ENCODE data around the gene RIMBP2.

The RIMBP2 gene

DNA sequence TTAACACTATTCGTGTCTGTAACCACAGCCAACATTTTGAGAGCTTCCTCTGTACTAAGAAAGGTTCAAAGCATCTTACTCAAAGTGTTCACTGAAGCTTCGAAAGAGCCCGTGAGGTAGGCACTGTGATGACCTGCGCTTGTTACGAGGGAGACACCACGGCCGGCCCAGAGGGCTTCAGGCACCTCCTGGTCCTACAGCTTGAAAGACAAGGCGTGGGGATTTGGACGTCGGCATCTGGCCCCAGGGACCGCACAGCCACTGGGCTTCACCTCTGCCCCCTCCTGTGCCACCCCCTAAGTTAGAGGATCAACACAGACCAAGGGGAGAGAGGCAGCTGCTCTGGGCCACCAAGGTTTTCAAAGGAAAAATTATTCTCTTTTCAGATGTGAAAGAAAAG, 75.6 kb downstream of the RIMBP2 start:
- no peak for DNase-seq (ENCODE audit: low read depth)
- TF ChIP-seq, protein P1, sequence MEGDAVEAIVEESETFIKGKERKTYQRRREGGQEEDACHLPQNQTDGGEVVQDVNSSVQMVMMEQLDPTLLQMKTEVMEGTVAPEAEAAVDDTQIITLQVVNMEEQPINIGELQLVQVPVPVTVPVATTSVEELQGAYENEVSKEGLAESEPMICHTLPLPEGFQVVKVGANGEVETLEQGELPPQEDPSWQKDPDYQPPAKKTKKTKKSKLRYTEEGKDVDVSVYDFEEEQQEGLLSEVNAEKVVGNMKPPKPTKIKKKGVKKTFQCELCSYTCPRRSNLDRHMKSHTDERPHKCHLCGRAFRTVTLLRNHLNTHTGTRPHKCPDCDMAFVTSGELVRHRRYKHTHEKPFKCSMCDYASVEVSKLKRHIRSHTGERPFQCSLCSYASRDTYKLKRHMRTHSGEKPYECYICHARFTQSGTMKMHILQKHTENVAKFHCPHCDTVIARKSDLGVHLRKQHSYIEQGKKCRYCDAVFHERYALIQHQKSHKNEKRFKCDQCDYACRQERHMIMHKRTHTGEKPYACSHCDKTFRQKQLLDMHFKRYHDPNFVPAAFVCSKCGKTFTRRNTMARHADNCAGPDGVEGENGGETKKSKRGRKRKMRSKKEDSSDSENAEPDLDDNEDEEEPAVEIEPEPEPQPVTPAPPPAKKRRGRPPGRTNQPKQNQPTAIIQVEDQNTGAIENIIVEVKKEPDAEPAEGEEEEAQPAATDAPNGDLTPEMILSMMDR (IDR thresholded peaks at IDR 0.05; ENCODE audit: low read depth, low read length, missing control alignments), result no peak
- in situ Hi-C loops (cut with HindIII; ENCODE audit: low sequenced_read_pairs), result no loop called here
- no peak overlapping the region for H3K4me3 ChIP-seq (ENCODE audit: low read depth, low read length)

GRCh38 chr12:130639476-130640424, 76.3 kb downstream of the RIMBP2 start:
- in situ Hi-C loops (cut with HindIII; ENCODE audit: low sequenced_read_pairs), result no loop called here
- TF ChIP-seq, protein P1 (IDR thresholded peaks at IDR 0.05; ENCODE audit: low read depth, low read length, missing control alignments), result no peak
- H3K4me3 ChIP-seq (ENCODE audit: low read depth, low read length), result no peak overlapping the region
- DNase-seq (ENCODE audit: low read depth), result no peak

GRCh38 chr12:130636370-130636769, 79.7 kb downstream of the RIMBP2 start:
- in situ Hi-C loops (cut with HindIII; ENCODE audit: low sequenced_read_pairs), result no loop called here
- no peak overlapping the region for H3K4me3 ChIP-seq (ENCODE audit: low read depth, low read length)
- no peak for DNase-seq (ENCODE audit: low read depth)
- TF ChIP-seq, protein P1 (IDR thresholded peaks at IDR 0.05; ENCODE audit: low read depth, low read length, missing control alignments), result no peak

- TF ChIP-seq, protein P1 (IDR thresholded peaks at IDR 0.05; ENCODE audit: low read depth, low read length, missing control alignments), result no peak
- H3K4me3 ChIP-seq (ENCODE audit: low read depth, low read length), result no peak overlapping the region
- DNase-seq (ENCODE audit: low read depth), result no peak
- in situ Hi-C loops (cut with HindIII; ENCODE audit: low sequenced_read_pairs), result no loop called here
These were observed 81.2 kb downstream of the RIMBP2 start for GRCh38 chr12:130634866-130635265.

DNA sequence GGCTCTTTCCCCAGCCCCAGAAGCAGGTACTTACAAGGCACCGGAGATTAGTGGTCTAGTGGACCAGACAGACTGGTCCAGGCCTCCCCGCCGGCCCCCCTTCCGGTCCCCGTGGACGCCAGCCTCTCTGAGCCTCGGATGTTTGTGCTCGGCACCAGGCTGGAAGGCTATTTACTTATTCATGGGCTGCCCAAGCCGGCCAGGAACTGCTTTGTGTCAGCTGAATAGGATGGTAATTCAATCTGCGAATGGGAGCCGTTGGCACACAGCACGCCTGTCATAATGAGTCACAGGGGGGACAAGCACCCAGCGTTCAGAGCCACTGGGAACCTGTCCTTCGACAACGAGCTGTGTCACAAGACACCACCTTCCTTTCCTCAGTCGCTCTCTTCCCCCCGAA, 82.3 kb downstream of the RIMBP2 start:
- TF ChIP-seq, protein P1 (IDR thresholded peaks at IDR 0.05; ENCODE audit: low read depth, low read length, missing control alignments), result no peak
- in situ Hi-C loops (cut with HindIII; ENCODE audit: low sequenced_read_pairs), result no loop called here
- DNase-seq (ENCODE audit: low read depth), result no peak
- no peak overlapping the region for H3K4me3 ChIP-seq (ENCODE audit: low read depth, low read length)

GRCh38 chr12:130632642-130633041, 83.5 kb downstream of the RIMBP2 start:
- in situ Hi-C loops (cut with HindIII; ENCODE audit: low sequenced_read_pairs), result no loop called here
- TF ChIP-seq, protein P1 (IDR thresholded peaks at IDR 0.05; ENCODE audit: low read depth, low read length, missing control alignments), result no peak
- DNase-seq (ENCODE audit: low read depth), result no peak
- no peak overlapping the region for H3K4me3 ChIP-seq (ENCODE audit: low read depth, low read length)
